K562 (cell line): ENCODE results near the gene ZMAT1. TPM values are rescaled to one million over a fixed set of nuclear protein-coding genes. Genes with fewer than 3 reads are reported as not detected.
"Not testable (repeated sequence)": the region's sequence is repeated elsewhere in the genome, so short reads cannot be mapped to it uniquely, and the experiment has no call there.

Source experiments
- ATAC-seq: fragments of 200-7000 bp; cut with Tn5 transposase; 3 replicates; pipeline ENCODE4 v1.9.1; 2020; ENCODE audit warnings: moderate library complexity
- BruUV-seq: library from RNA; stranded (reverse); fragments of 400-500 nt; replicated peaks from 2 replicates; lab custom pipeline; 2021; lab: Mats Ljungman, UMichigan
- CTCF ChIA-PET: fragments of 300-600 bp; formaldehyde crosslinking; extraction: SDS; loops from one replicate; lab custom pipeline; 2021; ENCODE audit warnings: low intra/inter-chr PET ratio; lab: Yijun Ruan, JAX
- POLR2A ChIA-PET: fragments of 300-600, 350-650 bp; sonication (Branson Sonifier 250); formaldehyde crosslinking; extraction: SDS; loops from one replicate; lab custom pipeline; 2021; ENCODE audit warnings: antibody characterized with exemption, inconsistent platforms; lab: Yijun Ruan, JAX
- DNase-seq, 4 experiments: peaks; one replicate each; pipeline versions ENCODE4 v3.0.0 to v3.0.0-alpha.2; 2011 to 2018; ENCODE audit warnings: low spot score in 3 of 4, mixed read lengths in 3 of 4; ENCODE audit errors: extremely low read depth in 1 of 4
- FAIRE-seq: peaks from 2 replicates; lab custom pipeline; 2011; peaks lifted over from hg19 to GRCh38; lab: Jason Lieb, UNC
- H2AFZ ChIP-seq: 2 replicates; pipeline ENCODE4 v1.6.0; 2011; ENCODE audit warnings: low read depth, low read length, control low read depth, inconsistent platforms
- H3K27ac ChIP-seq: fragments of 200-600 bp; 3 replicates; pipeline ENCODE4 v1.8.0; 2011; ENCODE audit warnings: low read depth, mild to moderate bottlenecking, control low read depth, inconsistent platforms, low read length, moderate library complexity, mixed read lengths; ENCODE audit errors: extremely low read depth
- H3K27me3 ChIP-seq, 2 experiments: fragments of 300-600 bp in 1 of 2; 2 replicates in 1 of 2; 3 replicates in 1 of 2; pipeline versions ENCODE4 v1.6.0 to v1.8.0; 2011; ENCODE audit warnings: inconsistent platforms in 2 of 2, low read length in 2 of 2, mild to moderate bottlenecking in 1 of 2, mixed read lengths in 1 of 2, moderate library complexity in 1 of 2; ENCODE audit not compliant: control insufficient read depth in 2 of 2, insufficient read depth in 2 of 2
- H3K36me3 ChIP-seq: fragments of 300-600 bp; 3 replicates; pipeline ENCODE4 v1.8.0; 2011; ENCODE audit warnings: mild to moderate bottlenecking, low read length, inconsistent platforms; ENCODE audit not compliant: control insufficient read depth, insufficient read depth
- H3K4me1 ChIP-seq, 2 experiments: fragments of 200-600 bp in 1 of 2; replicated peaks in 1 of 2; 2 replicates in 1 of 2; 3 replicates in 1 of 2; pipeline versions ENCODE4 v1.5.1 to v1.8.0; 2011; ENCODE audit warnings: inconsistent platforms in 2 of 2, low read length in 2 of 2, mild to moderate bottlenecking in 1 of 2, mixed read lengths in 1 of 2, moderate library complexity in 1 of 2; ENCODE audit not compliant: control insufficient read depth in 2 of 2, insufficient read depth in 2 of 2
- H3K4me2 ChIP-seq: 2 replicates; pipeline ENCODE4 v1.6.1; 2011; ENCODE audit warnings: low read length, control low read depth, inconsistent platforms, mixed read lengths; ENCODE audit not compliant: insufficient read depth
- H3K4me3 ChIP-seq: fragments of 200-600 bp; sonication (generic), shearing (Covaris generic); 2 replicates; pipeline ENCODE4 v1.5.1; 2016; ENCODE audit warnings: control low read depth, inconsistent platforms
- H3K79me2 ChIP-seq: fragments of 200-600 bp; 3 replicates; pipeline ENCODE4 v1.8.0; 2011; ENCODE audit warnings: low read length, inconsistent platforms; ENCODE audit not compliant: control insufficient read depth, insufficient read depth
- H3K9ac ChIP-seq, 2 experiments: 2 replicates each; pipeline versions ENCODE4 v1.6.0 to v1.6.1; 2011; ENCODE audit warnings: low read depth in 2 of 2, low read length in 2 of 2, control low read depth in 1 of 2, inconsistent platforms in 1 of 2, mild to moderate bottlenecking in 1 of 2, mixed read lengths in 1 of 2; ENCODE audit not compliant: insufficient read depth in 1 of 2
- H3K9me1 ChIP-seq: one replicate; pipeline ENCODE4 v1.6.0; 2011; ENCODE audit warnings: inconsistent platforms, mild to moderate bottlenecking, low read length, moderate library complexity; ENCODE audit not compliant: control insufficient read depth, insufficient read depth
- H3K9me3 ChIP-seq: replicated peaks from 2 replicates; pipeline ENCODE4 v1.5.1; 2011; ENCODE audit warnings: low read depth, low read length, inconsistent platforms; ENCODE audit not compliant: control insufficient read depth, insufficient read depth
- H4K20me1 ChIP-seq: replicated peaks from 2 replicates; pipeline ENCODE4 v1.6.1; 2011; ENCODE audit warnings: low read length, inconsistent platforms, mixed read lengths; ENCODE audit not compliant: control insufficient read depth, insufficient read depth
- E2F3 ChIP-seq: fragments of 250-450 bp; sonication (Bioruptor Pico); IDR thresholded peaks from 2 replicates; pipeline ENCODE4 v1.4.0; 2020; ENCODE audit warnings: mild to moderate bottlenecking
- WGBS: fragments of 100-300 bp; shearing (Covaris generic); methylation state at CpG from one replicate; pipeline ENCODE4 v1.1.6; 2016; ENCODE audit warnings: low coverage, mixed read lengths; ENCODE audit not compliant: insufficient coverage; ENCODE audit errors: missing lambda C conversion rate; 5-methylcytosine and 5-hydroxymethylcytosine counted together
- in situ Hi-C: fragments of 300-500 bp; cut with MboI; formaldehyde crosslinking; loops from 4 replicates; pipeline ENCODE4 v1.15.0; 2018; ENCODE audit warnings: inconsistent platforms, mixed read lengths
- intact Hi-C: fragments of 100-400 bp; cut with micrococcal nuclease; formaldehyde crosslinking; loops from 2 replicates; pipeline ENCODE4 v1.14.2; 2022
- polyA plus RNA-seq, 8 experiments: library from polyadenylated mRNA; depleted of rRNA in 4 of 8; stranded (reverse) in 5 of 8; unstranded in 3 of 8; fragments of >200 nt; fragmentation: Nextera tagmentation in 2 of 8; fragmentation: Illumina TruSeq in 1 of 8; extraction: Ambion mirVana in 2 of 8; extraction: Trizol in 1 of 8; gene quantifications; 2 replicates each; pipeline versions ENCODE4 v1.2.1 to v1.2.3, GENCODE V29; 2011 to 2014; ENCODE audit warnings: inconsistent platforms in 1 of 8, missing spikeins in 1 of 8
- total RNA-seq, 7 experiments: library from RNA; depleted of rRNA in 6 of 7; stranded (reverse); fragments of >200 nt in 6 of 7; fragmentation: Illumina TruSeq in 2 of 7; extraction: Trizol in 2 of 7; gene quantifications; 2 replicates each; pipeline versions ENCODE4 v1.2.1 to v1.2.3, GENCODE V29; 2011 to 2021; ENCODE audit warnings: low replicate concordance in 1 of 7
- TF ChIP-seq, protein P1 (sequence below), 2 experiments: IDR thresholded peaks in 1 of 2; conservative IDR thresholded peaks in 1 of 2; 2 replicates each; pipeline ENCODE4 v1.6.1; 2016; ENCODE audit warnings: low read depth in 2 of 2, mild to moderate bottlenecking in 1 of 2, missing compliant biosample characterization in 1 of 2, missing genetic modification characterization in 1 of 2, moderate library complexity in 1 of 2

ZMAT1 gene
- total and polyA plus RNA-seq, 9 of the 15 experiments (the other 6 are each of a cell fraction or from before 2014, with no cell fraction given), result 0.03 to 0.05 (median 0.04) TPM; not detected in 3

DNA sequence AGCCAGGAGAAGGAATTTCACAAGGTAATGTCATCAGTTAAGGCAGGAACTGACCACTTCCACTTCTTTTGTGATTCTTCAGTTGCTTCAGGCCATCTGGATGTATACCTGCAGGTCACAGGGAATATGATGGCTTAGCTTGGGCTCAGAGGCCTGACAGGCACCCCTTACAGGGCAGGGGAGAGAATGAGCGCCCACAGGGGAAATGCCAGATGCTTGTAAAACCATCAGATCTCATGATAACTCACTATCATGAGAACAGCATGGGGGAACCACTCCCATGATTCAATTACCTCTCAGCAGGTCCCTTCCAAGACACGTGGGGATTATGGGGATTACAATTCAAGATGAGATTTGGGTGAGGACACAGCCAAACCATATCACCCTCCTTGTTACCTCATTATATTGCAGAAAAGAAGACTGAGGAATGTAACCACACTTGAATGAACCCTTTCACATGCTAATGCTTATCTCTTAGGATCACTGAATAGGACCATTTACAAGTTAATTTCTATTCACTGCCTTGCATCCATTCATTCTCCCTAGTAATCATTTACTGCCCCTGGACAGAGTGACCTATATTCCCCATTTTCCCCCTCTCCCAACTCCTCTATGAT is 33.2 kb upstream of the ZMAT1 start:
- ATAC-seq, H3K79me2 ChIP-seq, H3K9me1 ChIP-seq, H4K20me1 ChIP-seq, H3K4me2 ChIP-seq, POLR2A ChIA-PET, in situ Hi-C loops, H3K27me3 ChIP-seq, H3K4me1 ChIP-seq, CTCF ChIA-PET, H3K36me3 ChIP-seq, H3K4me3 ChIP-seq, H3K9ac ChIP-seq, intact Hi-C loops, BruUV-seq, DNase-seq, H2AFZ ChIP-seq, H3K9me3 ChIP-seq, FAIRE-seq, H3K27ac ChIP-seq: not testable (repeated sequence)
- WGBS, result 5% methylated on average over 2 of the region's 2 CpGs

- Histone ChIP-seq H2AFZ (no peak overlapping the region), H3K4me2 (no peak overlapping the region), H3K79me2 (no peaks in the 10 kb centered on the region), H3K36me3 (no peaks in the 10 kb centered on the region), H3K4me3 (no peak overlapping the region), H3K27me3 (no peaks in the 10 kb centered on the region), H3K9ac (no peak overlapping the region), H3K27ac (no peak overlapping the region), H4K20me1 (no peaks in the 10 kb centered on the region), H3K4me1 (no peaks in the 10 kb centered on the region), H3K9me3 (no peaks in the 10 kb centered on the region), H3K9me1 (no peaks in the 10 kb centered on the region)
- TF ChIP-seq E2F3 (CRISPR knock-in tag), result no peak
- TF ChIP-seq, protein P1, sequence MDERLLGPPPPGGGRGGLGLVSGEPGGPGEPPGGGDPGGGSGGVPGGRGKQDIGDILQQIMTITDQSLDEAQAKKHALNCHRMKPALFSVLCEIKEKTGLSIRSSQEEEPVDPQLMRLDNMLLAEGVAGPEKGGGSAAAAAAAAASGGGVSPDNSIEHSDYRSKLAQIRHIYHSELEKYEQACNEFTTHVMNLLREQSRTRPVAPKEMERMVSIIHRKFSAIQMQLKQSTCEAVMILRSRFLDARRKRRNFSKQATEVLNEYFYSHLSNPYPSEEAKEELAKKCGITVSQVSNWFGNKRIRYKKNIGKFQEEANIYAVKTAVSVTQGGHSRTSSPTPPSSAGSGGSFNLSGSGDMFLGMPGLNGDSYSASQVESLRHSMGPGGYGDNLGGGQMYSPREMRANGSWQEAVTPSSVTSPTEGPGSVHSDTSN (CRISPR knock-in tag; IDR thresholded peaks at IDR 0.05; ENCODE audit: low read depth), result no peak
- TF ChIP-seq, protein P1 (tag; conservative IDR thresholded peaks at IDR 0.05; ENCODE audit: low read depth), result no peak
- CTCF ChIA-PET, result no interaction called here
- intact Hi-C loops (no loop called here), in situ Hi-C loops (no loop called here)
- ATAC-seq, result no peak
- WGBS, result 0% methylated on average over 1 of the region's 1 CpG
- no peak for FAIRE-seq
- DNase-seq, result no peak
- BruUV-seq, result no TSS peak
- POLR2A ChIA-PET, result no interaction called here
Observed at GRCh38 chrX:101958139-101958538, 26.3 kb upstream of the ZMAT1 start.
